LNCaP clone FGC (cell line): ENCODE results near the gene FCN2.

ENCODE experiments used
- DNase-seq: peaks from one replicate; pipeline ENCODE4 v3.0.0-alpha.2; 2011; ENCODE audit warnings: low read depth
- H3K4me3 ChIP-seq: 2 replicates; pipeline ENCODE4 v1.5.1; 2011; ENCODE audit warnings: mild to moderate bottlenecking, low read depth, low read length, control low read depth
- TF ChIP-seq, protein P1 (sequence below): IDR thresholded peaks from 2 replicates; pipeline ENCODE4 v1.5.1; 2012; ENCODE audit warnings: mild to moderate bottlenecking; ENCODE audit not compliant: control insufficient read depth, insufficient read depth; ENCODE audit errors: extremely low read depth

The FCN2 gene

DNA sequence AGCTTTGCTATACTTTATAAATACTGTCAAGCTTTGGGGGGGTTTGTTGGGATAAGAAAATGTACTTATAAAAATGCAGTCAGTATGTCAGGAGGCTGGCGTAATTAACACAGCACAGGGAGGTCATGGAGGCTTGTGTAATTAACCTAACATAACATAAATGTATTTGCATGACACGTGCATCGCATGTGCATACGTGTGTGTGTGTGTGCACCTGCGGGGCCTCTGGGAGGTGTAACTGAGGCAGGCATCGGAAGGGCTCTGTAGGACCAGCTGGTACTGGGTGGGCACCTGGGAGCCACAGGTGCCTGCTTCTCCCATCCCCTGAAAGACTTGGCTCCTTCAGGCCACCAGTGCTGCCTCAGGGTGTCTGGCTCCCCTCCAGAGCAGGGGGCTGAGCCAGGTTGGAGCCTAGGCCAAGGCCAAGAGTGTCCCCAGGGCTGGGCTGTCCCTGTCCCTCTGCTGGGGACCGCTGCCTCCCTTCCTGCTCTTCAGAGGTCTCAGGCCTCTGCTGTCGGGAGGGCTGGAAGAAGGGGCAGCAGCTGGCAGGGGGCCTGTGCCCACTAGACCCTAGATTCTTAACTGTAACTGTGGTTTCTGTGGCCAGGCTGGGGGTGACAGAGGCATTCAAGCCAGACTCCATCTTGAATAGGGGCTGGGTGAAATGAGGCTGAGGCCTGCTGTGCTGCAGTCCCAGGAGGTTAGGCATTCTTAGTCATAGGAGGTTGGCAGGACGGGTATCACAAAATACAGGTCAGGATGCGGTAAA is 9.0 kb downstream of the FCN2 start:
- DNase-seq = no peak
- H3K4me3 ChIP-seq = no peak overlapping the region
- TF ChIP-seq, protein P1, sequence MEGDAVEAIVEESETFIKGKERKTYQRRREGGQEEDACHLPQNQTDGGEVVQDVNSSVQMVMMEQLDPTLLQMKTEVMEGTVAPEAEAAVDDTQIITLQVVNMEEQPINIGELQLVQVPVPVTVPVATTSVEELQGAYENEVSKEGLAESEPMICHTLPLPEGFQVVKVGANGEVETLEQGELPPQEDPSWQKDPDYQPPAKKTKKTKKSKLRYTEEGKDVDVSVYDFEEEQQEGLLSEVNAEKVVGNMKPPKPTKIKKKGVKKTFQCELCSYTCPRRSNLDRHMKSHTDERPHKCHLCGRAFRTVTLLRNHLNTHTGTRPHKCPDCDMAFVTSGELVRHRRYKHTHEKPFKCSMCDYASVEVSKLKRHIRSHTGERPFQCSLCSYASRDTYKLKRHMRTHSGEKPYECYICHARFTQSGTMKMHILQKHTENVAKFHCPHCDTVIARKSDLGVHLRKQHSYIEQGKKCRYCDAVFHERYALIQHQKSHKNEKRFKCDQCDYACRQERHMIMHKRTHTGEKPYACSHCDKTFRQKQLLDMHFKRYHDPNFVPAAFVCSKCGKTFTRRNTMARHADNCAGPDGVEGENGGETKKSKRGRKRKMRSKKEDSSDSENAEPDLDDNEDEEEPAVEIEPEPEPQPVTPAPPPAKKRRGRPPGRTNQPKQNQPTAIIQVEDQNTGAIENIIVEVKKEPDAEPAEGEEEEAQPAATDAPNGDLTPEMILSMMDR = no peak

DNA sequence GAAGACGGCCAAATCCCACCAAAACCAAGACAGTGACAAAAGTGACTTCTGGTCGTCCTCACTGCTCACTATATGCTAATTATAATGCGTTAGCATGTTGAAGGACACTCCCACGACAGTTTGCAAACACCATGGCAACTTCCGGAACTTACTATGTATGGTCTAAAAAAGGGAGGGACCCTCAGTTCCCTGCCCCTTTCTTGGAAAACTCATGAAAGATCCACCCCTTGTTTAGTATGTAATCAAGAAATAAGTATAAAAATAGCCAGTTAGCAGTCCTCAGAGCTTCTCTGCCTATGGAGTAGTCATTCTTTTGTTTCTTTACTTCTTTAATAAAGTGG is 9.5 kb downstream of the FCN2 start:
- H3K4me3 ChIP-seq = no peak overlapping the region
- TF ChIP-seq, protein P1 = no peak
- no peak for DNase-seq

DNA sequence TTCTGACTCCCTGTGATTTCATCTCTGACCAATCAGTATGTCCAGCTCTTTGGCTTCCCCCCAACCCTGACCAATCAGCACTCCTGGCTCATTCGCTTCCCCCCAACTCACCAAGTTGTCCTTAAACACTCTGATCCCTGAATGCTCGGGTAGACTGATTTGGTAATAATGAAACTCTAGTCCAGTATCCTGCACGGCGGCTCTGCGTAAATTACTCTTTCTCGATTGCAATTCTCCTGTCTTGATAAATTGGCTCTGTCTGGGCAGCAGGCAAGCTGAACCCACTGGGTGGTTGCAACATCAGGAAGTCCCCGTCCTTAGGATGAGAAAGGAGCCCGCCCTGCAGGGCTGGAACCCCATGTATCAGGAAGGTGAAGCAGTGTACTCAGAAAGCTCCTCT is 10.4 kb downstream of the FCN2 start:
- DNase-seq = no peak
- TF ChIP-seq, protein P1 = no peak
- H3K4me3 ChIP-seq = no peak overlapping the region

DNA sequence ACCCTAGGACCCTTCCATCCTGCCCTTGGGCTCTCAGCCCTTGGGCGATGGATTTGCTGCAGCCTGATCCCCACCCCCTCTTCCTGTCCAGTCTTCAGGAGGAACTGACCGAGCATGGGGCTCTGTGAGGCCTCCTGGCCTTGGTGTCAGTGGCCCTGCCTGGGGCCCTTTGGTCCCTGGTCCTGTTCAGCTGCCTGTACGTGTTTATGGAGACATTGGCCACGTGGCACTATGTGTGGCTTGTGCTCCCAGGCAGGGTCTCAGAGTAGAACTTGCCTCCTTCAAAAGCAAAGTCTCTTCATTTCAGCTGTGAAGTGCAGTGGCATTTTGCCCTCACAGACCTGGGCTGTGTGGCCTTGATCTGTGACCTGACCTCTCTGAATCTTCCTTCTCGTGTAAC is 11.1 kb downstream of the FCN2 start:
- TF ChIP-seq, protein P1 = no peak
- no peak overlapping the region for H3K4me3 ChIP-seq
- no peak for DNase-seq

DNA sequence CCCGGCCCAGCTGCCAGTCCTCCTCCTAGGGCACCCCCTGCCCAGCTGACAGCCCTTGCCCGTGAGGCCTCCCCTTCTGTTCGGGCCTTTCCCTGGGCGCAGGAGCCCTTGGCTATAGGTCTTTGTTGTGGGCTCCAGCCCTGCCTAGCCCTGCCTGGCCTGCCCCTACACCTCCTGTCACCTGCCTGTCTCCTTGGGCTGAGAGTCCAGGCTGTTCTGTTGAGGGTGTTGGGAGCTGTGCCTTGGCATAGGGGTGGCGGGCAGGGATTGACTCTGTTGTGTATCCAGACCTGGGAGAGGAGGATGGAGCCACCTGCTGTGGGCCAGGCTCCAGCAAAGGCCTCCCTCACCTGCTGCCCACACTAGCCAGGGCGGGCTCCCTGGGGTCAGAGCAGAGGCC is 11.6 kb downstream of the FCN2 start:
- H3K4me3 ChIP-seq = no peak overlapping the region
- TF ChIP-seq, protein P1 = no peak

DNA sequence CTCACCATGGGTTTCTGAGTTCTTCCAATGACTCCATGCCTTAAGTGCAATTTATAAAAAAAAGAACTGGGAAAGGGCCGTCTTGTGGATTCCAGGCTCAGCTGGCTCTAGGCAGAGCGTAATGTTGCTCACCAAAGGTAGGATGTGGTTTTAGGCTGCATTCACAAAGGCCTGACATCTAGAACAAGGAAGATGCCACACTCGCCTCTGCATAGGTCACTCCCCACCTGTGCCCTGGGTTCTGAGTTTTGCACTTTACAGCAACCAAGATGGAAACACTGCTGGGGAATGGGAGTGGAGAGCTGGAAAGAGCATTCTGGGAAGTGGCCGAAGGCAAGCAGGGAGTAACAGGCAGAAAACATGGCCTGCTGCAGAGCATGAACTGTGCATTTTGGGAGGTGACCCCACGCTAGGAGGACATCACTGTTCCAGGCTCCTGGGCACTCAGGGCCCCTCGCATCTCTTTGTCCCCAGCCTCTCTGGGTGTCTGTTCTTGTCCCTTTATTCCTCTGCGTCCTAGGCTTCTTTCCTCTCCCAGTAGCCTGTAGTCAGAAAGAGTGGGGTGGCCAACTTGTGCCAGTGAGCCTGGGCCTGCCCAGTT is 12.3 kb downstream of the FCN2 start:
- TF ChIP-seq, protein P1 = no peak
- DNase-seq = no peak
- H3K4me3 ChIP-seq = no peak overlapping the region

More for the DNA sequence above, 11.6 kb downstream of the FCN2 start:
- no peak for DNase-seq
